NCI-H2029 treated with DMSO at 0.1 percent for 48 hours (cell line): ENCODE data around the gene MOB1B.
A peak's percentile ranks its signal among the peaks of the same experiment; 100 is the strongest.

Experiments
- DNase-seq: peaks from one replicate; lab custom pipeline; 2025; lab: John Stamatoyannopoulos, UW

Gene MOB1B

GRCh38 chr4:70914631-70915030 lies 12.5 kb downstream of the MOB1B start:
- no peak for DNase-seq

- no peak for DNase-seq
These were observed 13.1 kb downstream of the MOB1B start for GRCh38 chr4:70915036-70915815.

GRCh38 chr4:70915874-70916559 lies 13.8 kb downstream of the MOB1B start:
- no peak for DNase-seq

- DNase-seq: no peak
These were observed 18.4 kb downstream of the MOB1B start for GRCh38 chr4:70920592-70920991.

DNA sequence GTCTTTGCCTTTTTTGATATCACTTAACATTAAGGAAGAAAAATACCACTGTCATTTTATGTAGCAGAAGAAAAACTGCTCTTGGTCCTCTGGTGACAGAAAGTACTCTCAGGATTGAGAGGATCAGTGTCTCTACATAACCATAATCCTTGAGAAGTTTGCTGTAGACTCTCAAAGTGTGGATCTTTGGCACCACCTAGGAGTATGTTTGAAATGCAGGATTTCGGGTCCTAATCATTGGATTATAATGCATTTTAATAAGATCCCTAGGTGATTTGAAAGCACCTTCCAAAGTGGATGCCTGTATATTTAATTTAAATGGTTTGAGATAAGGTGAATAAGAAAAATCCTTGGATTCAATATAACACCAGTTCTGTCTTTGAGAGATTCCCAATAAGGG lies 23.2 kb downstream of the MOB1B start:
- no peak for DNase-seq

DNA sequence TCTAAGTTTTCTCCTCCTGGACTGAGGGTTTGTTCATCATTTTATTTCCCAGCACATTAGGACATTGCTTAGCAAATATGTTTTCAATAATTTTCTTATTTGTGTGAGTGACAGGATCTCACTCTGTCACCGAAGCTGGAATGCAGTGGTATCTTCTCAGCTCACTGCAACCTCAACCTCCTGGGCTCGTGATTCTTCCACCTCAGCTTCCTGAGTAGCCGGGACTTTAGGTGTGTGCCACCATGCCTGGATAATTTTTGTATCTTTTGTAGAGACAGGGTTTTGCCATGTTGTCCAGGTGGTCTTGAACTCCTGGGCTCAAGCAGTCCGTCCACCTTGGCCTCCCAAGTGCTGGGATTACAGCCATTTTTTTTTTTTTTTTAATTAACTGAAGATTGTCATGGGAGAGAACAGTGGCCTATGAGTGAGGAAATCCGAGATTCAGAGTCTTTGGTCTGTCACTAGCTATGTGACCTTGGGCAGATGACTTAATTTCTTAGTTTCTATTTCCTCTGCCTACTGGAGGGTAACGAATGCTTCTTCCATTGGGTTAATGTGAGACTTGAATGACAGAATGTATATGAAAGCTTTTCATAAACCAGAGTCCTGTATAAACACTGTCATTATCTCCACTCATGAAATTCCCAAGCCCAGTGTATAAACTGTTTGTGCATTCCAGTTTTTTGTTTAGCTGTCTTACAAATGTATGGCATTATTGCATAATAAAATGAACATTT lies 23.9 kb downstream of the MOB1B start:
- no peak for DNase-seq

DNA sequence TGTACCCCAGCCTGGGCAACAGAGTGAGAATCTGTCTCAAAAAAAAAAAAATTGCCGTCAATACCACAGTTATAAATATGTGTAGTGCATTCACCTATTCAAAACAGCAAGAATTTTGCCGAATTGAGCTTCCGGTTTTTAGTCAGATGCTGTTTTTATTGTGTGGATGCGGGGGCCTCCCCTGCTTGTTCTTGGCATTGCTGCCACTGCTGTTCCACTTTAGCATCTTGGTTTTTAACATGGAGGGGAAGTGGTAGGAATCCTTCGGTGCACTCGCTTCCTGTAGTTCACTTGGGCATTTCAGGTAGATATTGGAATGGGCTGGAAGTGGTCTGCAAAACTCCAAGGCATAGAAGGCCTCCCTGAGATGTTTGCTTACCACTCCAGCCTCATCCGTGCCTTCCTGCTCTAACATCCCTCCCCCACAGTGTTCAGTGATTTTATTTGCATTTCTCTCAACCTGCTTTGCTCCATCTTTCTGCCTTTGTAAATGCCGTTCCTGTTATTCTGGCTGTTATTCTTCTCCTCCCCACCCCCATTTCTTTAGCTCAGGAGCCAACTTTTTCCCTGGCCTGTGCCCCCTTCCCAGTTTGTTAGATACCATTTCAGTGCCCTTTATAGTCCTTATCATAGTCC lies 25.5 kb downstream of the MOB1B start:
- DNase-seq: peak; percentile 58

- DNase-seq: no peak
These were observed 28.5 kb downstream of the MOB1B start for GRCh38 chr4:70930530-70931256.

DNA sequence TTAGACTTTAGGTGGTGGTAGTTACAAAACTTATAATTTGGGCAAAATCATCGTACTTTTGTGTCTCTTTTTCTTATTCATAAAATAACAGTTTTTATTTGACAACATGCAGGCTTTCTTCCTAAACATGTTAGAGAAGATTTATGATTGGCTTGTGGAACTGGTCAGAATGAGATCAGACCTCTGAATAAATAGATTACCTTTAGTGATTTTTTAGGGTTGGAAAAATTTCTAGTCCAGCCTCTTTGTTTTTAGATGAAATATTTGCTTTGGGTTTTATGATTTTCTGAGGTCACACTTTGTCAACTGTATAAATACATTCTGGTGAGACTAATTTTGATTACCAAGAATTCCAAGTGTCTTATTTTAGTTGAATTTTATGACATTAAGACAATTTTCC lies 29.2 kb downstream of the MOB1B start:
- no peak for DNase-seq

- DNase-seq: no peak
These were observed 30.8 kb downstream of the MOB1B start for GRCh38 chr4:70932984-70933383.

DNA sequence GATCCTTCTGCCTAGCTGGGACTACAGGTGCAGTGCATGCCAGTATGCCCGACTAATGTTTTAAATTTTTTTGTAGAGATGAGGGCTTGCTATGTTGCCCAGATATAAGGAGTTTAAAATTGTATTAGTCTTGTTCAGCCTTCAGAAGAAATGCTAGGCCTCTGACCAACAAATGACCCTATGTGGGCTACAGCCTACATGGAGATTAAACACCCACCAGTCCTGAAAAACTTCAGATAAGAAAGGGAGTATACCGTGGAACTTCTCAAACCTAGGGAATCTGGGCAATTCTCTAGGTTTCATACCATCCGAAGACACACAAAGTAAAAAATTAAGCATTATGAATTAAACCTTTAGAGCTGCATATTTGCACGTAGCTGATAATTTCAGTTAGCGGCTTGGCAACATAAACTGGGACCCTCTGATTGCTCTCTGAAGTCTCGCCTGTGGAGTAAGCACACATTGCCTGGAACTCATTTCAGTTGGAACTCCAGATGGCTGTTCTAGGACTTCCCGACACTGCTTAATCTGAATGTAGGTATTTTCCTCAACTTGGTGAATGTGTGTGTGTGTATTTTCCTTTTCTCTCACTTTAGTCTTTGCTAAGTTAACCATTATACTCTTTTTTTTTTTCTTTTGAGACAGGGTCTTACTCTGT lies 33.0 kb downstream of the MOB1B start:
- no peak for DNase-seq

DNA sequence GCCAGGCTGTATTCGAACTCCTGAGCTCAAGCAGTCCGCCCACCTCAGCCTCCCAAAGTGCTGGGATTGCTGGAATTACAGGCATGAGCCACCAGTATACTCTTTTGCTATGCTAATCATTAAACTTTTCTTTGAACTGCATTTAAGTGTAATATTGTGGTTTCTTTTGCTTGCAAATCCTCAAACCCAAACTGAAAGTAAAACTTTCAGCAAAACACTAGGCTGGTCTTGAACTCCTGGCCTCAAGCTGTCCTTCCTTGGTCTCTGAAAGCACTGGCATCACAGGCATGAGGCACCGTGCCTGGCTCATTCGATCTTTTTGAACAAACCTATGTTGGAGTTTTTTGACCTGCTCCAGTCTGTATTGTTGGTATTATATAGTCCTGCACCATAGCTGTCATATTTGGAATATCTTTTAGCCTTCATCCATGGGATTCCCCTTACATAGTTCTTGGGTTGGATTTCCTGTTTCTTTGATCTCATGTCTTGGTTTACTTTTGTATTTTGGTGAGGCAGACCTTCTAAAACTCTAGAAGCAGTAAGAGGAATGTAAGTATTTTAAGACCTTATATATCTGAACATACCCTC lies 34.1 kb downstream of the MOB1B start:
- DNase-seq: no peak

DNA sequence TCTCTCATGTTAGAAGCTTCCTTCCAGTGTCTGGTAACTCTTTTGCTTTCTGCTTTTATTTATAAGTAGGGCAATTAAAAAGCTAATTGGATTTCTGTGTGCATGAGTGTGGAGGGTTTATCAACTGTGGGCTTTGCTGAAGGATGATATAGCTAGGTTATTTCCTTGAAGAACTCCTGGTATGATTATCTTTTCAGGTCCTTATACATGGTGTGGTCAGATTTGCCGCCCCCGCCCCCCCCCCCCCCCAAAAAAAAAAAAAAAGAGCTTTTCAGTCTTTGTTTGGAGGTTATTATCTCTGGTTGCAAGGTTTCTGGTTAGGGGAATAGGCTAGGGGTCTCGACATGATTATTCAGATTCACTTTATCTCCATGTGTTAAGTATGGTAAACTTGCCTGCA lies 35.9 kb downstream of the MOB1B start:
- no peak for DNase-seq

DNA sequence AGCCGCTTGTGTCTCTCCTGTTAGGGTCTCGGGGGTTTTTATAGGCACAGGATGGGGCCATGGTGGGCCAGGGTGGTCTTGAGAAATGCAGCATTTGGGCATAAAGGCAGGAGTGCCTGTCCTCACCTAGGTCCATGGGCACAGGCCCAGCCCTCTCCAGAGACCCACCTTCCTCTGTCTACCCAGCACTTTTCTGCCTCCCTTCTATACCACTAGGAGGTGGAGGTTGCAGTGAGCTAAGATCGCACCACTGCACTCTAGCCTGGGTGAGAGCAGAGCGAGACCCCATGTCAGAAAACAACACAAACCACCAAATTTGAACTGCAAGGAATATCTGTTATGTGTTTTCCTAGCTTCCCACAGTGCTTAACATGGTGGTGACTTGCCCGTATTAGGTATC lies 38.0 kb downstream of the MOB1B start:
- no peak for DNase-seq

DNA sequence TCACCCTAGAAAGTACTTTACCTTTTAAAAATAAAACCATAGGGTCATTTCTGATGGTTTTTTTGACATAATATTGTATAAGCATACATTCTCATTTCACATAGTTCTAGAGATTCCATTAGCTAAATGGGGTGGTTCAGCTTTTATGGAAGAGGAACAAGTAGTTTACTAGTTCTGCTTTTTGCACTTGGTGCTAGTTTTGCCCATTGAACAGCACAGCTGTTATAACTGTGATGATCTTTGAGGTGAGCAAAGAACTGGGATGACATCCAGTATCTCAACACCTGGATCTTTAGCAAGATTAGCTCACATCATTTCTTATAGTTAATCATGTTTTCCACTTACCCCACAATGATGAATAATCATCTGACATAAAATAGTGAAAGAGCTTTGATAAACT lies 40.9 kb downstream of the MOB1B start:
- DNase-seq: no peak

DNA sequence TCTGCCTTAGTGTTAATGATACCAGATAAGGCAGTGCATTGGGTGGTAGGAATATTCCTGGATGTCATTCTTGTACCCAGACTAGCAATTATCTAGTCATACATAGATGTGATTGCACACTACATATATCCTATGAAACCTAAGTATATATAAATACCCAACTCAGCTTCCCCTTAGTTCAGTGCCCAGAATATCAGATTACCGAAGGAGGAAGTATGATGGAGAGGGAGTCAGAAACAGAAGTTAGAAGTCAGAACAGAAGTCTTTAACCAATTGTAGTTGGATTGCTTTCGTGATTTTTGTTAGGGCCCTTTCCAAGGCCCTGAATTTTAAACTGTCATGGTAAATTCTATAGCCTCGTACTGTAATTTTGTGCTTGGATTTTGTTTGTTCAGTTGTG lies 42.9 kb downstream of the MOB1B start:
- DNase-seq: no peak

DNA sequence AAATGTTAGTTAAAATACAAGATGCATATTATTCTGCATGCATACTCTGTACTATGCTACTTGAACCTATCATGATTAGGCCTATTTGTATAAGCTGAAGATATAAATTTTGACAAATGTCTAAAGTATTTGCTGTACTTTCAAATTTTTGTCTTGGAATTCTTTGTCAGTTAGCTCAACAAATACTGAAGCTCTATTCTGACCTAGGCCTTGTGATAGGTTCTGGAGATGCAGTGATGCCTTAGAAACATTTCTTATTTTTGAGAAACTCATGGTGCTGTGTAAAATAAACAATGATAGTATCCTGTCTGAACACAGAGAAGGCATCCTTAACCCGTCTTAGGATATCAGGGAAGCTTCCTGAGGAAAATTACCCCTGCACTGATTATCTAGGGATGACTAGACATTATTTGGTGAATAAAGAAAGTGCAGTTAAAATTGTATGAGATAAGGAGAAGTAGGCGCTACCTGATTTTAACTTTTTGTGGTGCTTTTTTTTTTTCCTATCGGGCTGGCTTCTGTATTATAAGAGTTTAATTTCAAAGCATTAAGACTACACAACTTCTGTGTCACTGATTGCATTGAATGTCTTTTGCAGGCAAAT lies 43.4 kb downstream of the MOB1B start:
- no peak for DNase-seq

- DNase-seq: no peak
These were observed 44.8 kb downstream of the MOB1B start for GRCh38 chr4:70946939-70947338.

- DNase-seq: no peak
These were observed 46.6 kb downstream of the MOB1B start for GRCh38 chr4:70948665-70949260.

DNA sequence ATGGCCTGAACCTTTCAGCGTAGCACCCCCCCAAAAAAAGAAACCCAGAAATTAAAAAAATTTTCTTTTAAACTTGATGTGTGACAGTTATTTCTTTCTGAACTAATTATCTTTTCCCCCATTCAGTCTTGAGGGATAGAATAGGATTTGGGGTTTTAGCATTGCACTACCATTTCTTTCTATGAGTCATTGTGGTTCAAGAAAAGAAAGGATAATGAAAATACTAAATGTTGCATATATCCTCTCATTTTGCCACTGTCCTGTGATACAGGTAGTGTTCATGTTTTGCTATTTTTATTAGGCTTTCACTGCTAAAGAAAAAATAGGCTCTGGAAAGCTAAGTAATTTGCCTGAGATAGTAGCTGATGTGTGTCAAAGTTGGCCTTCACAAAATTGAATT lies 51.9 kb downstream of the MOB1B start:
- DNase-seq: no peak
